DMS53 treated with DMSO at 0.1 percent for 48 hours (cell line): ENCODE data around the gene FOXK1.
A peak's percentile ranks its signal among the peaks of the same experiment; 100 is the strongest.

Experiments
- DNase-seq: peaks from one replicate; lab custom pipeline; 2025; ENCODE audit not compliant: unreplicated experiment; lab: John Stamatoyannopoulos, UW

FOXK1 gene

GRCh38 chr7:4742051-4742573, 60.0 kb downstream of the FOXK1 start:
- DNase-seq, result no peak

- no peak for DNase-seq
These were observed 60.8 kb downstream of the FOXK1 start for GRCh38 chr7:4742852-4743251.

GRCh38 chr7:4744391-4745264, 62.5 kb downstream of the FOXK1 start:
- peak; percentile 67 for DNase-seq

- DNase-seq, result no peak
These were observed 63.3 kb downstream of the FOXK1 start for GRCh38 chr7:4745265-4745919.

GRCh38 chr7:4745971-4746919, 64.2 kb downstream of the FOXK1 start:
- DNase-seq, result no peak

- DNase-seq, result no peak
These were observed 64.9 kb downstream of the FOXK1 start for GRCh38 chr7:4747013-4747412.

- no peak for DNase-seq
These were observed 65.7 kb downstream of the FOXK1 start for GRCh38 chr7:4747746-4748145.

- no peak for DNase-seq
These were observed 66.2 kb downstream of the FOXK1 start for GRCh38 chr7:4748231-4748681.

GRCh38 chr7:4749363-4749762, 67.3 kb downstream of the FOXK1 start:
- DNase-seq, result no peak

- DNase-seq, result no peak
These were observed 67.7 kb downstream of the FOXK1 start for GRCh38 chr7:4749798-4750197.

- no peak for DNase-seq
These were observed 69.4 kb downstream of the FOXK1 start for GRCh38 chr7:4751398-4751947.

GRCh38 chr7:4753598-4754432, 71.7 kb downstream of the FOXK1 start:
- DNase-seq, result peak; percentile 52

- no peak for DNase-seq
These were observed 72.4 kb downstream of the FOXK1 start for GRCh38 chr7:4754433-4755010.

- DNase-seq, result no peak
These were observed 73.0 kb downstream of the FOXK1 start for GRCh38 chr7:4755045-4755444.

DNA sequence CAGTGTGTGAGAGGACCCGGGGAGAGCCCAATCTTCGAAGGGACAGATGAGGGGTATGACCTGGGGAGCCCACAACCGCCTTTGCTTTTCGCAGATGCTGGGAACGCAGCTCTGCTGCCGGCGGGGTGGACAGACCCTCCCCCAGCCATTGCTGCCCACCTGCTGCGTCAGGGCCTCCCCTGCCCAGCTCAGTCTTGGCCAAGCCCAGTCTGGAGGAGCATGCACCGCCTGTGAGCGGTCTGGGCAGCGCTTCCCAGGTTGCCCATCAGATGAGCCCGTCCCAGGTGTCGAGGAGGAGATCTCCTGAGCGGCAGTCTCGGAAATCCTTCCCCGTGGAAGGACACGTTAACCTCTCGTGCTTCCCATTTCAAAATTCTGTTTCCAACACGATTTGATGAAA, 76.0 kb downstream of the FOXK1 start:
- DNase-seq, result no peak

DNA sequence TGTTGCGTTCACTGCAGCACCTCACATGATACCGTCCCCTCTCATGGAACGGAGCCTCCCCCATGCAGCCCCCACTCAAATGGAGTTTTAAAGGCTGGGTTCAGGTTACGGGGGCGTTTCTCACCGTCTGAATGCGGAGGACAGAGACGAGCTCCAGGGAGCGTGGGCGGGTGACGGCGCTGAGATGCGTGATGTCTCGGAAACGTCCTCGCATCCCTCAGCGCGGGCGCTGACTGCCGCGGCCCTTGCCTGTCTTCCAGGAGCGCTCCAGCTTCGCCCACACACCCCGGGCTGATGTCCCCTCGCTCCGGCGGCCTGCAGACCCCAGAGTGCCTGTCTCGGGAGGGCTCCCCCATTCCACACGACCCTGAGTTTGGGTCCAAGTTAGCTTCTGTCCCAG, 76.7 kb downstream of the FOXK1 start:
- no peak for DNase-seq

- no peak for DNase-seq
These were observed 77.1 kb downstream of the FOXK1 start for GRCh38 chr7:4759211-4759610.

GRCh38 chr7:4760952-4761351, 78.9 kb downstream of the FOXK1 start:
- DNase-seq, result no peak
